Stimulated activated CD4-positive, alpha-beta T cell treated with anti-CD3 and anti-CD28 coated beads, Interleukin-4, amount 100 ng/mL, for 24 hours (primary cell): Measurements from ENCODE around the gene DCLK3.

ENCODE experiments used
- DNase-seq: peaks from one replicate; pipeline ENCODE4 v3.0.0-alpha.2; 2020

DCLK3 gene

GRCh38 chr3:36662626-36663025, 101.7 kb downstream of the DCLK3 start:
- no peak for DNase-seq
